ENCODE data around the gene TMEM100.
"Not testable (repeated sequence)": the region's sequence is repeated elsewhere in the genome, so short reads cannot be mapped to it uniquely, and the experiment has no call there.

- TF ChIP-seq CTCF, POLR2A (IDR thresholded peaks at IDR 0.05): not testable (repeated sequence)
These were observed 50.7 kb downstream of the TMEM100 start for GRCh38 chr17:55672010-55672409.

Data from body of pancreas (tissue), 4 donors.